H1 (cell line): ENCODE measurements around the gene CLEC18B. TPM values are rescaled to one million over a fixed set of nuclear protein-coding genes. Genes with fewer than 3 reads are reported as not detected.

Experiments used
- CTCF ChIA-PET: fragments of 300-600 bp; sonication (Branson Sonifier 250); formaldehyde crosslinking; loops from one replicate; lab custom pipeline; 2021; ENCODE audit not compliant: partially characterized antibody; lab: Charles Lee
- POLR2A ChIA-PET: fragments of 300-600 bp; sonication (Branson Sonifier 250); formaldehyde crosslinking; loops from one replicate; lab custom pipeline; 2021; ENCODE audit warnings: inconsistent platforms; ENCODE audit not compliant: partially characterized antibody; lab: Charles Lee
- DNase-seq, 2 experiments: peaks; one replicate each; pipeline versions ENCODE4 v3.0.0 to v3.0.0-alpha.2; 2010 to 2022; ENCODE audit warnings: low spot score in 2 of 2, low read depth in 1 of 2, mixed read lengths in 1 of 2
- FAIRE-seq: peaks from 2 replicates; lab custom pipeline; 2011; peaks lifted over from hg19 to GRCh38; lab: Jason Lieb, UNC
- H2AFZ ChIP-seq: 2 replicates; pipeline ENCODE4 v1.8.1; 2012; ENCODE audit warnings: low read length, inconsistent platforms
- H2AK5ac ChIP-seq: 2 replicates; pipeline ENCODE4 v1.6.1; 2013; ENCODE audit warnings: low read depth, low read length
- H2BK120ac ChIP-seq: replicated peaks from 2 replicates; pipeline ENCODE3; 2013; ENCODE audit warnings: low read depth, low read length, inconsistent platforms
- H2BK12ac ChIP-seq: 2 replicates; pipeline ENCODE4 v1.6.1; 2013; ENCODE audit warnings: low read depth, low read length
- H2BK15ac ChIP-seq: 2 replicates; pipeline ENCODE4 v1.6.1; 2013; ENCODE audit warnings: low read length
- H2BK20ac ChIP-seq: 2 replicates; pipeline ENCODE4 v1.6.1; 2013; ENCODE audit warnings: low read length
- H2BK5ac ChIP-seq: 2 replicates; pipeline ENCODE4 v1.6.1; 2013; ENCODE audit warnings: low read depth, low read length
- H3K14ac ChIP-seq: 2 replicates; pipeline ENCODE4 v1.6.1; 2013; ENCODE audit warnings: inconsistent platforms; ENCODE audit not compliant: insufficient read length
- H3K18ac ChIP-seq: 2 replicates; pipeline ENCODE4 v1.6.1; 2013; ENCODE audit warnings: low read length; ENCODE audit errors: extremely low read depth
- H3K23ac ChIP-seq: 2 replicates; pipeline ENCODE4 v1.6.1; 2013; ENCODE audit warnings: inconsistent platforms; ENCODE audit not compliant: insufficient read length
- H3K23me2 ChIP-seq: 2 replicates; pipeline ENCODE4 v1.6.1; 2013; ENCODE audit warnings: low read depth, low read length
- H3K27ac ChIP-seq: 2 replicates; pipeline ENCODE4 v1.6.1; 2011; ENCODE audit warnings: low read depth, low read length, inconsistent platforms
- H3K27me3 ChIP-seq, 4 experiments: replicated peaks in 1 of 4; 1 replicate in 1 of 4; 2 replicates in 3 of 4; pipeline versions ENCODE4 v1.6.1 to v1.8.1; 2011 to 2013; ENCODE audit warnings: low read length in 3 of 4, mild to moderate bottlenecking in 3 of 4, inconsistent platforms in 2 of 4, mixed read lengths in 2 of 4, moderate library complexity in 1 of 4; ENCODE audit not compliant: control insufficient read depth in 3 of 4, insufficient read depth in 3 of 4; ENCODE audit errors: extremely low read depth in 1 of 4
- H3K36me3 ChIP-seq, 4 experiments: 2 replicates each; pipeline versions ENCODE4 v1.6.1 to v1.8.1; 2011 to 2013; ENCODE audit warnings: mild to moderate bottlenecking in 4 of 4, low read length in 3 of 4, moderate library complexity in 2 of 4, control low read depth in 1 of 4, inconsistent platforms in 1 of 4; ENCODE audit not compliant: insufficient read depth in 4 of 4, control insufficient read depth in 2 of 4
- H3K4ac ChIP-seq: replicated peaks from 2 replicates; pipeline ENCODE3; 2013; ENCODE audit warnings: low read length, low read depth, mixed read lengths, inconsistent platforms; ENCODE audit not compliant: insufficient read length
- H3K4me1 ChIP-seq, 4 experiments: replicated peaks in 1 of 4; 1 replicate in 1 of 4; 2 replicates in 3 of 4; pipeline versions ENCODE4 v1.6.1 to v1.8.1; 2011 to 2013; ENCODE audit warnings: low read length in 3 of 4, inconsistent platforms in 2 of 4, mixed read lengths in 1 of 4; ENCODE audit not compliant: insufficient read depth in 4 of 4, control insufficient read depth in 3 of 4
- H3K4me2 ChIP-seq, 2 experiments: 2 replicates each; pipeline versions ENCODE4 v1.6.1 to v1.8.1; 2011 to 2013; ENCODE audit warnings: low read depth in 2 of 2, low read length in 2 of 2, control low read depth in 1 of 2, inconsistent platforms in 1 of 2, mild to moderate bottlenecking in 1 of 2; ENCODE audit not compliant: insufficient read depth in 1 of 2
- H3K4me3 ChIP-seq, 4 experiments: fragments of 200-600, 300-600 bp in 1 of 4; sonication (generic), shearing (Covaris generic), sonication (Bioruptor Twin) in 1 of 4; 2 replicates each; pipeline versions ENCODE4 v1.5.1 to v1.8.1; 2011 to 2016; ENCODE audit warnings: low read length in 4 of 4, low read depth in 3 of 4, control low read depth in 2 of 4, inconsistent platforms in 2 of 4, mild to moderate bottlenecking in 2 of 4, mixed read lengths in 1 of 4, moderate library complexity in 1 of 4; ENCODE audit not compliant: insufficient read depth in 2 of 4; ENCODE audit errors: extremely low read depth in 1 of 4
- H3K56ac ChIP-seq: replicated peaks from 2 replicates; pipeline ENCODE3; 2013; ENCODE audit warnings: low read depth, mild to moderate bottlenecking, mixed read lengths, low read length, inconsistent platforms; ENCODE audit not compliant: insufficient read length
- H3K79me1 ChIP-seq: 2 replicates; pipeline ENCODE4 v1.6.1; 2013; ENCODE audit warnings: low read depth, low read length, control low read depth
- H3K79me2 ChIP-seq, 2 experiments: 2 replicates each; pipeline versions ENCODE4 v1.6.1 to v1.8.1; 2012 to 2013; ENCODE audit warnings: low read length in 2 of 2, mild to moderate bottlenecking in 2 of 2, inconsistent platforms in 1 of 2; ENCODE audit not compliant: insufficient read depth in 2 of 2, control insufficient read depth in 1 of 2
- H3K9ac ChIP-seq, 4 experiments: replicated peaks in 1 of 4; 1 replicate in 1 of 4; 2 replicates in 3 of 4; pipeline versions ENCODE4 v1.6.1 to v1.8.1; 2011 to 2013; ENCODE audit warnings: low read depth in 3 of 4, low read length in 3 of 4, control low read depth in 2 of 4, mild to moderate bottlenecking in 2 of 4, moderate library complexity in 2 of 4, inconsistent platforms in 1 of 4; ENCODE audit errors: extremely low read depth in 1 of 4
- H3K9me3 ChIP-seq, 2 experiments: 2 replicates each; pipeline versions ENCODE4 v1.6.1 to v1.8.1; 2012 to 2013; ENCODE audit warnings: mild to moderate bottlenecking in 2 of 2, moderate library complexity in 2 of 2, control low read depth in 1 of 2, inconsistent platforms in 1 of 2, low read depth in 1 of 2, low read length in 1 of 2, mixed read lengths in 1 of 2; ENCODE audit not compliant: insufficient read depth in 2 of 2
- H4K20me1 ChIP-seq, 2 experiments: replicated peaks in 1 of 2; 2 replicates each; pipeline versions ENCODE3 to v1.8.1; 2011 to 2013; ENCODE audit warnings: inconsistent platforms in 2 of 2, low read length in 2 of 2, mild to moderate bottlenecking in 1 of 2; ENCODE audit not compliant: insufficient read depth in 2 of 2, control insufficient read depth in 1 of 2
- H4K5ac ChIP-seq: 2 replicates; pipeline ENCODE4 v1.6.1; 2013; ENCODE audit warnings: low read length, low read depth, mixed read lengths, inconsistent platforms; ENCODE audit not compliant: insufficient read length
- H4K8ac ChIP-seq: 2 replicates; pipeline ENCODE4 v1.8.0; 2013; ENCODE audit warnings: mild to moderate bottlenecking, moderate library complexity, low read length, inconsistent platforms; ENCODE audit not compliant: insufficient read depth; ENCODE audit errors: extremely low read depth
- H4K91ac ChIP-seq: replicated peaks from 2 replicates; pipeline ENCODE3; 2013; ENCODE audit warnings: low read length, mixed read lengths, inconsistent platforms; ENCODE audit not compliant: insufficient read length
- CBX5 ChIP-seq: fragments of 300-800, 300-1000 bp; sonication (generic); IDR thresholded peaks from 2 replicates; pipeline ENCODE4 v1.7.1; 2016; ENCODE audit warnings: antibody characterized with exemption, low read length, low read depth
- CBX8 ChIP-seq: fragments of 300-800, 300-1000 bp; sonication (generic); IDR thresholded peaks from 2 replicates; pipeline ENCODE4 v1.7.1; 2016; ENCODE audit warnings: low read depth, low read length, borderline replicate concordance
- E2F6 ChIP-seq: IDR thresholded peaks from 2 replicates; pipeline ENCODE4 v1.6.1; 2012; ENCODE audit warnings: inconsistent platforms
- HDAC2 ChIP-seq, 2 experiments: fragments of 300-600 bp in 1 of 2; sonication (generic) in 1 of 2; IDR thresholded peaks; 2 replicates each; pipeline ENCODE4 v1.6.1; 2011 to 2012; ENCODE audit warnings: low read depth in 2 of 2, low read length in 2 of 2, mild to moderate bottlenecking in 2 of 2, moderate library complexity in 2 of 2, borderline replicate concordance in 1 of 2, inconsistent platforms in 1 of 2
- HDAC6 ChIP-seq: IDR thresholded peaks from one replicate; pipeline ENCODE4 v1.7.1; 2012; ENCODE audit warnings: low read depth, mild to moderate bottlenecking, inconsistent platforms, low read length, moderate library complexity
- JUND ChIP-seq: IDR thresholded peaks from 2 replicates; pipeline ENCODE4 v1.6.1; 2011; ENCODE audit warnings: mild to moderate bottlenecking, improper control_type of control experiment, low read length
- MAFK ChIP-seq: IDR thresholded peaks from 2 replicates; pipeline ENCODE4 v1.6.1; 2012; ENCODE audit warnings: low read depth, mild to moderate bottlenecking, improper control_type of control experiment, low read length
- RAD21 ChIP-seq, 2 experiments: IDR thresholded peaks in 1 of 2; conservative IDR thresholded peaks in 1 of 2; 2 replicates each; pipeline ENCODE4 v1.6.1; 2011; ENCODE audit warnings: low read depth in 2 of 2, low read length in 2 of 2, improper control_type of control experiment in 1 of 2, inconsistent platforms in 1 of 2, mild to moderate bottlenecking in 1 of 2, moderate library complexity in 1 of 2
- RXRA ChIP-seq: IDR thresholded peaks from 2 replicates; pipeline ENCODE4 v1.6.1; 2011; ENCODE audit warnings: low read depth, mild to moderate bottlenecking, low read length, moderate library complexity; ENCODE audit not compliant: insufficient read depth
- SIX5 ChIP-seq: IDR thresholded peaks from 2 replicates; pipeline ENCODE4 v1.6.1; 2011; ENCODE audit warnings: mild to moderate bottlenecking, low read depth, low read length
- SRF ChIP-seq: IDR thresholded peaks from 2 replicates; pipeline ENCODE4 v1.6.1; 2011; ENCODE audit warnings: mild to moderate bottlenecking, low read depth, low read length, moderate library complexity
- USF2 ChIP-seq: IDR thresholded peaks from 2 replicates; pipeline ENCODE4 v1.6.1; 2011; ENCODE audit warnings: low read length, improper control_type of control experiment
- WGBS, 2 experiments: shearing (Covaris generic) in 1 of 2; methylation state at CpG; one replicate each; pipeline versions ENCODE4 v1.1.6 to v1.1.7; 2013 to 2015; ENCODE audit warnings: low lambda C conversion rate in 2 of 2, mixed read lengths in 2 of 2, inconsistent platforms in 1 of 2, low coverage in 1 of 2, missing lambda C conversion rate in 1 of 2; ENCODE audit not compliant: insufficient replicate concordance in 2 of 2, insufficient coverage in 1 of 2, insufficient read length in 1 of 2; ENCODE audit errors: extremely low coverage in 1 of 2, missing lambda C conversion rate in 1 of 2; 5-methylcytosine and 5-hydroxymethylcytosine counted together
- polyA plus RNA-seq, 7 experiments: library from polyadenylated mRNA; depleted of rRNA in 3 of 7; stranded (reverse) in 5 of 7; unstranded in 2 of 7; fragments of >200 nt in 5 of 7; fragments of 200-250 nt in 2 of 7; gene quantifications; 1 replicate in 5 of 7; 2 replicates in 1 of 7; 4 replicates in 1 of 7; pipeline versions ENCODE4 v1.2.1 to v1.2.3, GENCODE V29; 2011 to 2013; ENCODE audit warnings: missing spikeins in 2 of 7, mixed read lengths in 2 of 7
- total RNA-seq: library from RNA; stranded (reverse); fragmentation: NEBNext Ultra II Directional; extraction: Animal tissue kit (Norgen Biotek cat#: 25700); gene quantifications from 2 replicates; pipeline ENCODE4 v1.2.1, GENCODE V29; 2021

The CLEC18B gene
- total and polyA plus RNA-seq, 2 of the 8 experiments (the other 6 are each of a cell fraction or from before 2014, with no cell fraction given), result 0.11 TPM; not detected in 1

- H2BK20ac ChIP-seq, result no peak overlapping the region
- no peak overlapping the region for H3K14ac ChIP-seq
- no peak overlapping the region for H2BK120ac ChIP-seq
- H4K91ac ChIP-seq, result no peak overlapping the region
- H3K56ac ChIP-seq, result no peak overlapping the region
- H3K4me2 ChIP-seq, result no peak overlapping the region
- no peaks in the 10 kb centered on the region for H3K27me3 ChIP-seq
- no peak overlapping the region for H3K4ac ChIP-seq
- no peaks in the 10 kb centered on the region for H3K23me2 ChIP-seq
- FAIRE-seq (no peak), DNase-seq (no peak)
- POLR2A ChIA-PET, result interaction anchor here (1.0 kb wide), 1 partner anchor 144 kb away, joined by 3 read pairs; the partner anchor contains the start of gene GLG1
- no peak overlapping the region for H4K5ac ChIP-seq
- H2BK15ac ChIP-seq, result no peak overlapping the region
- whole genome bisulfite sequencing, 2 experiments, result 87% methylated on average over 4 of the region's 4 CpGs; no CpG with 5 or more reads in 1 of the 2 experiments
- no peaks in the 10 kb centered on the region for H3K79me2 ChIP-seq
- H4K20me1 ChIP-seq, result no peaks in the 10 kb centered on the region
- no peak overlapping the region for H3K23ac ChIP-seq
- no peak overlapping the region for H3K27ac ChIP-seq
- peaks cover 29 to 75% (median 61%) of the 10 kb centered on the region in 4 experiments for H3K36me3 ChIP-seq
- H3K18ac ChIP-seq, result no peak overlapping the region
- H3K4me1 ChIP-seq, result no peaks in the 10 kb centered on the region
- CTCF ChIA-PET, result interaction anchor here (1.3 kb wide), 1 partner anchor 14 kb away, joined by 4 read pairs; no protein-coding TSS in a partner anchor
- no peak overlapping the region for H2AFZ ChIP-seq
- no peak overlapping the region for H2BK5ac ChIP-seq
- no peaks in the 10 kb centered on the region for H3K79me1 ChIP-seq
- H3K9ac ChIP-seq, result no peak overlapping the region
- H3K9me3 ChIP-seq, result no peaks in the 10 kb centered on the region
- H3K4me3 ChIP-seq, result no peak overlapping the region
- no peak overlapping the region for H4K8ac ChIP-seq
- no peak overlapping the region for H2AK5ac ChIP-seq
- no peak overlapping the region for H2BK12ac ChIP-seq
- TF ChIP-seq CBX8, result no peak
- TF ChIP-seq RXRA, result no peak
- TF ChIP-seq HDAC6, result no peak
- no peak for TF ChIP-seq USF2
- TF ChIP-seq E2F6, result no peak
- no peak for TF ChIP-seq SRF
- TF ChIP-seq SIX5, result no peak
- TF ChIP-seq HDAC2 (IDR thresholded peaks at IDR 0.05; ENCODE audit: borderline replicate concordance in 1 of 2, low read depth in 2 of 2, low read length in 2 of 2), result no peak
- no peak for TF ChIP-seq JUND
- TF ChIP-seq MAFK, result no peak
- TF ChIP-seq CBX5, result no peak
- TF ChIP-seq RAD21 (IDR thresholded peaks at IDR 0.05 in 1 of 2, conservative IDR thresholded peaks at IDR 0.05 in 1 of 2; ENCODE audit: low read depth in 2 of 2, low read length in 2 of 2), result no peak
These were observed 41.1 kb upstream of the CLEC18B start for GRCh38 chr16:74462361-74462760.
